ENCODE measurements around the gene ZNF276. TPM values are rescaled to one million over a fixed set of nuclear protein-coding genes. Genes with fewer than 3 reads are reported as not detected.

Gene ZNF276, protein sequence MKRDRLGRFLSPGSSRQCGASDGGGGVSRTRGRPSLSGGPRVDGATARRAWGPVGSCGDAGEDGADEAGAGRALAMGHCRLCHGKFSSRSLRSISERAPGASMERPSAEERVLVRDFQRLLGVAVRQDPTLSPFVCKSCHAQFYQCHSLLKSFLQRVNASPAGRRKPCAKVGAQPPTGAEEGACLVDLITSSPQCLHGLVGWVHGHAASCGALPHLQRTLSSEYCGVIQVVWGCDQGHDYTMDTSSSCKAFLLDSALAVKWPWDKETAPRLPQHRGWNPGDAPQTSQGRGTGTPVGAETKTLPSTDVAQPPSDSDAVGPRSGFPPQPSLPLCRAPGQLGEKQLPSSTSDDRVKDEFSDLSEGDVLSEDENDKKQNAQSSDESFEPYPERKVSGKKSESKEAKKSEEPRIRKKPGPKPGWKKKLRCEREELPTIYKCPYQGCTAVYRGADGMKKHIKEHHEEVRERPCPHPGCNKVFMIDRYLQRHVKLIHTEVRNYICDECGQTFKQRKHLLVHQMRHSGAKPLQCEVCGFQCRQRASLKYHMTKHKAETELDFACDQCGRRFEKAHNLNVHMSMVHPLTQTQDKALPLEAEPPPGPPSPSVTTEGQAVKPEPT
- total RNA-seq = 10 to 100 TPM; 12.7 to 23.6 TPM

DNA sequence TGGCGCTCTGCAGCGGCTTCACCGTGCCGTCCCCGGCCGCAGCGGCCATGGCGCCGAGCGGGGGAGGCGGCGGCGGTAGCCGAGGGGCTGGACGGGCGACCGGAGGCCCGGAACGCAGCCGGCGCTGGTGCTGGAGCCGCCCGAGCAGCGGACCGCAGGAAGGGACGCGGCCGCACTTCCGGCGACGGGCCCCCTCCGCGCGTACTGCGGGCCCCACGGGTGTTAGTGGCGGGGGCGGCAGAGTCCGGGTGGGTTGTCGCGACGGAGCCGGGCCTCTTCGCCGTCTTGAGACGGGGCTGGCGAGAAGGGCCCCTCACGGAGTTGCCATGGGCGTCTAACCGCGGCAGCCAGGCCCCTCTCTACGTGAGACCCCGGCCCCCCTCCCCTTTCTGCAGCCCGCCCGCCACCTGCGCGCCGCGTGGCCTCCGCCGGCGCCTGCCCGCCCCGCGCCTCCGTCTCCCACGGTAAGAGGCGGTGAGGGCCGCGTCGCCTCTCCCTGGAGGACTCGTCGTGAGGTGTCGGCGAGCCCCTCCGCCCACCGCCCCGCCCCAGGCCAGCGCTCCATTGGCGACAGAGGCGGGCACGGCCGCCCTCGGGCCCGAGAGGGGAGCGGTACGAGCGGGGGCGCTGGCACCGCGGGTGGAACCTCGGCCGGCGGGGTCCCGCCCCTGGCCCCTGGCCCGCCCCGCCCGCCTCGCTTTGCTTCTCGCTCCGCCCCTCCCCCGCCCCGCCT lies at the start of gene ZNF276, which contains the start of gene VPS9D1:
Gene ZNF276, plus strand, starts transcription at position 725 of the 733 bp plus-strand sequence. CDS start 104 bp downstream, outside the sequence.
Gene VPS9D1, minus strand, starts transcription at position 86 of the 733 bp plus-strand sequence. Its CDS starts 37 bp downstream, at position 49.

DNA sequence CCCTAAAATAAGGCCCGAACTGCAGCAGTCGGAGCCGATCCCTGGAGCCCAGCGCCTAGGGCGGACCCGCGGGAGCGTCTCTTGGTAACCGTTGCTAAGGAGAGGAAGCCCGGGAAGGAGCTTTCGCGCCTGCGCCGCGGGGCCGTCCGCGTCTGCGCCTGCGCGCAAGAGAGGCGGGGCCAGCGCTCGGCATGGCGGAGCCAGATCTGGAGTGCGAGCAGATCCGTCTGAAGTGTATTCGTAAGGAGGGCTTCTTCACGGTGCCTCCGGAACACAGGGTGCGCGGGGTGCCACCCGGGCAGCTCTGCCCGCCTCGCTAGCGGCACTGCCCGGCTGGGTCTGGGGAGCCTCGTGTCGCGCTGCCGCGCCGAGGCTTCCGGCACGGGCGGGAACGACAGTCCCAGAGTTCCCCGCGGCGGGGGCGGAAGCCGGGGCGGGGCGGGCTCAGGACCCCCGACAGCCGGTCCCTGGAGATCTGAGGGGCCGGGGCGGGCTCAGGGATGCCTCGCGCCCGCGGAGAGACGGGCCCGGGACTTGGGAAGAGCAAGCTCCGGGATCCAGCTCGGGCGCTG lies 34.7 kb upstream of the ZNF276 start, which contains the start of gene CDK10:
Gene CDK10, plus strand, starts transcription at position 170 of the 572 bp plus-strand sequence. Its CDS starts 22 bp downstream, at position 192.

DNA sequence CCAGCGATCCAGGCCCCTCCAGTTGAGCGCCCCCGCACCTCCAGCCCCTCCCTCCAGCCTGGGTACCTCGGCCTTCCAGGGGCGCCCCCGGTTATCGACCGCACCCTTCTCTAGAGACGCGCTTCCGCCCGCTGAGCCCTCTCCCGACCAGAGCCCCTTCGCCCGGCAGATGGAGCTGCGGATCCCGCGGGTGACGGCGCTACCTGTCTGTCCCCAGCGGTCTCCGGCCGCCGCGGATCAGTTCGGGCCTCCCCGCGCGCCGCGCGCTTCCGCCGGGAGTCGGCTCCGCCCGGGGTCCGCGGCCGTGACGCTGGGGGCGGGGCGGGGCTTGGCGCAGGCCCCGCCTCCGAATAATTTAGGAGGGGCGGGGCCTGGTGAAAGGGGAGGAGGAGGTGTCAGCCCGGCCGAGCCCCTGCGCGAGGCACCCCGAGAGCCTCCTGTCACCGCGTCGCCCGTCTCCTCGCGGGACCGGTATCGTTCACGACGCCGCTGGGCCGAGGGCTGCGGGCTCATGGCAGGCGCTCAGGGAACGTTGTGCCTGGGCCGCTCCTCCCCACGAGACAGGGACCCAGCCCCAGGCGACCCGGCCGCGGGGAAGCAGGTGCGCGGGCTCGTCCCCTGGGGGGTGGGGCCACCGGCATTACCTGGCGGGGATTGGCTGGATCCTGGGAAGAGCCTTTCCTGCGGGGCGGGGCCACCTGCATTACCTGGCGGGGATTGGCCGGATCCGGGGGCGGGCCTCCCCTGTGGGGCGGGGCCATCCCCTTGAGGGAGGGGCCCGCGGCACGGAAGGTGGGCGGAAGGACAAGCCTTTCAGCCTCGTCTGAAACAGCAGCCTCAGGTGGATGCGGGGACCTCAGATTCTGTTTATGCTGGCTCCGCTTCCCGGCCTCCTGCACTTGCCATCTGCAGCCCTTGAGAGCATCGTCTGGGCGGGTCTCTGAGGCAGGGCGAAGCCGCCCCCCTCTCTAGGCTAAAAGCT lies 19.6 kb upstream of the ZNF276 start, which contains the start of gene SPATA2L:
Gene SPATA2L, minus strand, starts transcription at position 281 of the 982 bp plus-strand sequence. CDS start 473 bp downstream, outside the sequence.

Other genes starting within 250 kb of the ZNF276 start
- 10 to 100 TPM; 43.4 to 48.6 TPM for gene ANKRD11, start 231.0 kb upstream of the ZNF276 start, total RNA-seq
- gene SPG7, start 213.1 kb upstream of the ZNF276 start, total RNA-seq = 10 to 100 TPM; 80.5 to 83.9 TPM
- gene RPL13, start 160.9 kb upstream of the ZNF276 start, total RNA-seq = 1,000 to 10,000 TPM; 1,307 to 1,873 TPM
- 10 to 100 TPM; 13.1 to 31.0 TPM for gene CPNE7, start 145.8 kb upstream of the ZNF276 start, total RNA-seq
- not detected for gene DPEP1, start 107.9 kb upstream of the ZNF276 start, total RNA-seq
- gene CHMP1A, start 63.8 kb upstream of the ZNF276 start, total RNA-seq = 100 to 1,000 TPM; 107 to 146 TPM
- gene SPATA33, start 63.7 kb upstream of the ZNF276 start, total RNA-seq = 1 to 10 TPM; 1.7 to 4.0 TPM
- gene CDK10, start 34.8 kb upstream of the ZNF276 start, total RNA-seq = 10 to 100 TPM; 24.8 to 27.6 TPM
- 10 to 100 TPM; 17.2 to 18.0 TPM for gene SPATA2L, start 19.8 kb upstream of the ZNF276 start, total RNA-seq
- 1 to 10 TPM; 3.7 to 6.5 TPM for gene VPS9D1, start 639 bp upstream of the ZNF276 start, total RNA-seq
- 10 to 100 TPM; 12.4 to 39.6 TPM for gene FANCA, start 95.1 kb downstream of the ZNF276 start, total RNA-seq
- 10 to 100 TPM in 1 of 2 donors, 1 to 10 TPM in 1; 5.9 to 10.3 TPM for gene SPIRE2, start 106.9 kb downstream of the ZNF276 start, total RNA-seq
- gene TCF25, start 152.1 kb downstream of the ZNF276 start, total RNA-seq = 100 to 1,000 TPM; 164 to 166 TPM
- 10 to 100 TPM in 1 of 2 donors, 1 to 10 TPM in 1; 8.3 to 73.9 TPM for gene MC1R, start 197.3 kb downstream of the ZNF276 start, total RNA-seq
- 100 to 1,000 TPM; 126 to 473 TPM for gene TUBB3, start 201.8 kb downstream of the ZNF276 start, total RNA-seq
- gene DEF8, start 227.2 kb downstream of the ZNF276 start, total RNA-seq = 10 to 100 TPM; 58.9 to 71.6 TPM